ENCODE data around the gene TMEM200B. TPM values are rescaled to one million over a fixed set of nuclear protein-coding genes. Genes with fewer than 3 reads are reported as not detected.
"Not testable (repeated sequence)": the region's sequence is repeated elsewhere in the genome, so short reads cannot be mapped to it uniquely, and the experiment has no call there.

Gene TMEM200B
- polyA plus RNA-seq, 4 donors = 0.81 to 4.9 (median 3.9) TPM; not detected in 1

- peaks cover 0 to 14% (median 0%) of the 10 kb centered on the region in 3 donors for H3K27me3 ChIP-seq (ENCODE audit: control insufficient read depth in 3 of 3, insufficient read depth in 3 of 3, low read length in 3 of 3)
- 95 to 98% (median 96%) methylated on average over 22 to 29 of the region's 29 CpGs for WGBS, 3 donors
- H3K9me3 ChIP-seq (ENCODE audit: control insufficient read depth in 2 of 2, insufficient read depth in 1 of 2, low read depth in 1 of 2, low read length in 1 of 2); FAIRE-seq; H3K4me1 ChIP-seq (ENCODE audit: control insufficient read depth in 3 of 3, insufficient read depth in 2 of 3, low read depth in 1 of 3, low read length in 2 of 3); DNase-seq; H3K4me3 ChIP-seq (ENCODE audit: low read depth in 1 of 3, low read length in 3 of 3); H3K36me3 ChIP-seq (ENCODE audit: control insufficient read depth in 3 of 3, insufficient read depth in 2 of 3, low read depth in 1 of 3, low read length in 3 of 3); H3K27ac ChIP-seq (ENCODE audit: low read depth in 1 of 3, low read length in 2 of 3): not testable (repeated sequence)
These were observed 7.4 kb upstream of the TMEM200B start for GRCh38 chr1:29131056-29131455.

DNA sequence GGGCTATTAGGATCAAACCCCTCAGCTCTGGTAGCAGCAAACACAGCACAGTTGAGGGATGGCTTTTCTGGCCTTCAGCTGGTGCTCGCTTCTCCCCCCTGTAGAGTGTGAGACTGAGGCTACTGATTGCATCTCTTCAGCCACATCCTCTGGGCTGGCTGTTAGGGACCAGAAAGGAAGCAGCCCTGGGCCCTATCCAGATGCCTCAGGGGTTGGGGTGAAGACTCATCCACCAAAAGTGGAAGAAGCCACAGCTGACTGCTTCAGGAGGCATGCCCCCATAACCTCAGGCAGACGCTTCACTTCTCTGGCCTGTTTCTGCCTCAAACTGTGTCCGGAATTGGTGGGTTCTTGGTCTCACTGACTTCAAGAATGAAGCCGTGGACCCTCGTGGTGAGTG lies 6.2 kb upstream of the TMEM200B start:
- Histone ChIP-seq H3K9me3 (ENCODE audit: control insufficient read depth in 2 of 2, insufficient read depth in 1 of 2, low read depth in 1 of 2, low read length in 1 of 2) (no peaks in the 10 kb centered on the region), H3K36me3 (ENCODE audit: control insufficient read depth in 3 of 3, insufficient read depth in 2 of 3, low read depth in 1 of 3, low read length in 3 of 3) (no peaks in the 10 kb centered on the region), H3K4me1 (ENCODE audit: control insufficient read depth in 3 of 3, insufficient read depth in 2 of 3, low read depth in 1 of 3, low read length in 2 of 3) (peaks cover 0 to 7% (median 0%) of the 10 kb centered on the region in 3 donors), H3K27ac (ENCODE audit: low read depth in 1 of 3, low read length in 2 of 3) (no peak overlapping the region), H3K27me3 (ENCODE audit: control insufficient read depth in 3 of 3, insufficient read depth in 3 of 3, low read length in 3 of 3) (peaks cover 0 to 24% (median 3%) of the 10 kb centered on the region in 3 donors), H3K4me3 (ENCODE audit: low read depth in 1 of 3, low read length in 3 of 3) (no peak overlapping the region)
- 85 to 90% (median 87%) methylated on average over 5 of the region's 5 CpGs for WGBS, 3 donors
- DNase-seq (no peak), FAIRE-seq (no peak)

DNA sequence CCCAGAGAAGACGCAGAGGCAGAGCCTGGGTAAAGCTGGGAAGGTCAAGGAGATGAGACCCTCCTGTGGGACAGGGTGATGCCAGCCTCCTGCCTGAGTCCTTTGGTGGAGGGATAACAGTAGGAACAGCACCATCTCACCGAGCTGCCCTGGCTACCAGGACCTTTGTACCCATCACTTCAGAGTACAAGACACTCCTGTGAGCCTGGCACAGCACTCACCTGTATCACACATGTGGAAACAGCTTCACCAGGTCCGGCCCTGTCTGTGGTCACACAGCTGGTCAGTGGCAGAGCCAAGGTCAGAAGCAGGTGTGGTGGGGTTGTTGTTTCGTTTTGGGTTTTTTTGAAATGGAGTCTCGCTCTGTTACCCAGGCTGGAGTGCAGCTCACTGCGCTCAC lies 5.0 kb upstream of the TMEM200B start:
- FAIRE-seq (no peak), DNase-seq (peak in 1 of 2 donors; percentile 65)
- no peak overlapping the region for H3K4me3 ChIP-seq (ENCODE audit: low read depth in 1 of 3, low read length in 3 of 3)
- WGBS, 3 donors = 50 to 73% (median 67%) methylated on average over 6 of the region's 6 CpGs
- H3K27me3 ChIP-seq (ENCODE audit: control insufficient read depth in 3 of 3, insufficient read depth in 3 of 3, low read length in 3 of 3) = peaks cover 5 to 27% (median 6%) of the 10 kb centered on the region in 3 donors
- H3K36me3 ChIP-seq (ENCODE audit: control insufficient read depth in 3 of 3, insufficient read depth in 2 of 3, low read depth in 1 of 3, low read length in 3 of 3) = no peaks in the 10 kb centered on the region
- peaks cover 0 to 7% (median 0%) of the 10 kb centered on the region in 3 donors for H3K4me1 ChIP-seq (ENCODE audit: control insufficient read depth in 3 of 3, insufficient read depth in 2 of 3, low read depth in 1 of 3, low read length in 2 of 3)
- no peaks in the 10 kb centered on the region for H3K9me3 ChIP-seq (ENCODE audit: control insufficient read depth in 2 of 2, insufficient read depth in 1 of 2, low read depth in 1 of 2, low read length in 1 of 2)
- no peak overlapping the region for H3K27ac ChIP-seq (ENCODE audit: low read depth in 1 of 3, low read length in 2 of 3)

DNA sequence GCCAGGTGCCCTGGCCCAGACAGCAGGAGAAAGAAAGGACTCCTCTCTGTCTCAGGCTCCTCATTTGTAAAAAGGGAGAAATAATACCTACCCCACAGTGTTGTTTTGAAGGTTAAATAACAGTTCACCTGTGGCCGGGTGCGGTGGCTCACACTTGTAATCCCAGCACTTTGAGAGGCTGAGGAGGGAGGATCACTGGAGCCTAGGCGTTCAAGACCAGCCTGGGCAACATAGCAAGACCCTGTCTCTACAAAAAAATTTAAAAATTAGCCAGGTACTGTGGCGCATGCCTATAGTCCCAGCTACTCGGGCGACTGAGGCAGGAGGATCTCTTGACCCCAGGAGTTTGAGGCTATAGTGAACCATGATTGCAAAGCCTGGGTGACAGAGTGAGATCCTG lies 2.5 kb upstream of the TMEM200B start:
- Histone ChIP-seq H3K27me3 (ENCODE audit: control insufficient read depth in 3 of 3, insufficient read depth in 3 of 3, low read length in 3 of 3) (peaks cover 9 to 48% (median 11%) of the 10 kb centered on the region in 3 donors), H3K4me3 (ENCODE audit: low read depth in 1 of 3, low read length in 3 of 3) (no peak overlapping the region), H3K4me1 (ENCODE audit: control insufficient read depth in 3 of 3, insufficient read depth in 2 of 3, low read depth in 1 of 3, low read length in 2 of 3) (peaks cover 2 to 16% (median 4%) of the 10 kb centered on the region in 3 donors), H3K36me3 (ENCODE audit: control insufficient read depth in 3 of 3, insufficient read depth in 2 of 3, low read depth in 1 of 3, low read length in 3 of 3) (no peaks in the 10 kb centered on the region), H3K9me3 (ENCODE audit: control insufficient read depth in 2 of 2, insufficient read depth in 1 of 2, low read depth in 1 of 2, low read length in 1 of 2) (no peaks in the 10 kb centered on the region), H3K27ac (ENCODE audit: low read depth in 1 of 3, low read length in 2 of 3) (no peak overlapping the region)
- FAIRE-seq (no peak), DNase-seq (no peak)
- WGBS, 3 donors = 96 to 98% (median 97%) methylated on average over 6 of the region's 6 CpGs

GRCh38 chr1:29125788-29126187 lies 2.1 kb upstream of the TMEM200B start:
- peaks cover 2 to 16% (median 4%) of the 10 kb centered on the region in 3 donors for H3K4me1 ChIP-seq (ENCODE audit: control insufficient read depth in 3 of 3, insufficient read depth in 2 of 3, low read depth in 1 of 3, low read length in 2 of 3)
- WGBS, 3 donors = 86 to 93% (median 89%) methylated on average over 6 of the region's 6 CpGs
- H3K27ac ChIP-seq (ENCODE audit: low read depth in 1 of 3, low read length in 2 of 3) = no peak overlapping the region
- DNase-seq = no peak
- H3K27me3 ChIP-seq (ENCODE audit: control insufficient read depth in 3 of 3, insufficient read depth in 3 of 3, low read length in 3 of 3) = peaks cover 9 to 52% (median 11%) of the 10 kb centered on the region in 3 donors
- peaks cover 0 to 3% (median 0%) of the 10 kb centered on the region in 3 donors for H3K36me3 ChIP-seq (ENCODE audit: control insufficient read depth in 3 of 3, insufficient read depth in 2 of 3, low read depth in 1 of 3, low read length in 3 of 3)
- FAIRE-seq = no peak
- no peak overlapping the region for H3K4me3 ChIP-seq (ENCODE audit: low read depth in 1 of 3, low read length in 3 of 3)
- H3K9me3 ChIP-seq (ENCODE audit: control insufficient read depth in 2 of 2, insufficient read depth in 1 of 2, low read depth in 1 of 2, low read length in 1 of 2) = no peaks in the 10 kb centered on the region

- Histone ChIP-seq H3K4me1 (ENCODE audit: control insufficient read depth in 3 of 3, insufficient read depth in 2 of 3, low read depth in 1 of 3, low read length in 2 of 3) (peaks cover 2 to 16% (median 4%) of the 10 kb centered on the region in 3 donors), H3K27me3 (ENCODE audit: control insufficient read depth in 3 of 3, insufficient read depth in 3 of 3, low read length in 3 of 3) (peaks cover 9 to 54% (median 11%) of the 10 kb centered on the region in 3 donors)
- FAIRE-seq = no peak
These were observed 1.5 kb upstream of the TMEM200B start for GRCh38 chr1:29125237-29125641.

DNA sequence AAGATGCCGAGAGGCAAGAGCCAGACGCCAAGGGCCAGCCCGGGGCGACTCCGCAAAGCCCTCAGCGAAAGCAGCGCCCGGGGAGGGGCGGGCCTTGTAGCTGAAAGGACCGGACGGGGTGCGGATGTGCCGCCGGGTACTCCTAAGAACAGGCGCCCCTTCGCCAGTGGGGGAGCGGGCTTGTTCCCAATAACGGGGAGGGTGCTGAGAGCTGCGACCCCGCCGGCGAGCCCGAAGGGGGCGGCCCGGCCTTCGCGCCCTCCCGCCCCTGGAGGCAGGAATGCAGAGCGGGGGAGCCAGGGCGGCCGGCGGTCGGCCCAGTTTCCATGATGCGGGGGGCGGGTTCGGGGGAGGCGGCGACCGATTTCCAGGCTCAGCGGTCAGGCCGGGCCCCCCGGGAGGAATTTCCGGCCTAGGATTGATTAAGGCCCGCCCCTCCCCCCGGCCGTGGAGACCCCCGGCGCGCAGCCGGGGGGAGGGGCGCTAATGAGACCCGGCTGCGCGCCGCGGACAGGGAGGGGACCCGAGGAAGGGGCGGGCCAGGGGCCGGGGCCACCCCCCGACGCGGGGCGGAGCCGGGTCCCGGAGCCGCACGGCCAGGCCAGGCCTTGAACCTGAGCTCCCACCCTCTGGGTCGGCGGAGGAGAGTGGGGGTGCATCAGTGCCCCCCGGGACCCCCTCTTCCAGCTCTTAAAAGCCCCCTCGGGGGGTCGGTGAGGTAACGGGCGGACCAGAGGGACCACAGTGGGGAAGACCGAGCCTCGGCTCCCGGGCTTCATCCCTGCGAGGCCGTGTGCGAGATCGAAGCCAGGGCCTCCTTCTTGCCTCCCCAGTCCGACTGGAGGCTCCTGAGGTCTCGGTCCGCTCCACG lies 898 bp upstream of the TMEM200B start:
- peaks cover 0 to 8% (median 0%) of the 10 kb centered on the region in 3 donors for H3K36me3 ChIP-seq (ENCODE audit: control insufficient read depth in 3 of 3, insufficient read depth in 2 of 3, low read depth in 1 of 3, low read length in 3 of 3)
- peak overlapping the region; percentile 27 to 71 (median 62) for H3K4me3 ChIP-seq (ENCODE audit: low read depth in 1 of 3, low read length in 3 of 3)
- DNase-seq (peak in 1 of 2 donors; percentile 90), FAIRE-seq (no peak)
- H3K4me1 ChIP-seq (ENCODE audit: control insufficient read depth in 3 of 3, insufficient read depth in 2 of 3, low read depth in 1 of 3, low read length in 2 of 3) = peaks cover 2 to 16% (median 4%) of the 10 kb centered on the region in 3 donors
- H3K27ac ChIP-seq (ENCODE audit: low read depth in 1 of 3, low read length in 2 of 3) = peak overlapping the region; percentile 38 to 94 (median 89)
- H3K27me3 ChIP-seq (ENCODE audit: control insufficient read depth in 3 of 3, insufficient read depth in 3 of 3, low read length in 3 of 3) = peaks cover 9 to 54% (median 11%) of the 10 kb centered on the region in 3 donors
- no peaks in the 10 kb centered on the region for H3K9me3 ChIP-seq (ENCODE audit: control insufficient read depth in 2 of 2, insufficient read depth in 1 of 2, low read depth in 1 of 2, low read length in 1 of 2)
- 3 to 10% (median 7%) methylated on average over 59 to 85 of the region's 85 CpGs for WGBS, 3 donors

More at GRCh38 chr1:29125237-29125641, 1.5 kb upstream of the TMEM200B start:
- H3K27ac ChIP-seq (ENCODE audit: low read depth in 1 of 3, low read length in 2 of 3) = peak overlapping the region in 2 of 3 donors; percentile 63 to 82
- 56 to 85% (median 83%) methylated on average over 14 of the region's 14 CpGs for whole genome bisulfite sequencing, 3 donors
- H3K4me3 ChIP-seq (ENCODE audit: low read depth in 1 of 3, low read length in 3 of 3) = peak overlapping the region in 1 of 3 donors; percentile 71
- no peak for DNase-seq
- H3K36me3 ChIP-seq (ENCODE audit: control insufficient read depth in 3 of 3, insufficient read depth in 2 of 3, low read depth in 1 of 3, low read length in 3 of 3) = peaks cover 0 to 8% (median 0%) of the 10 kb centered on the region in 3 donors
- no peaks in the 10 kb centered on the region for H3K9me3 ChIP-seq (ENCODE audit: control insufficient read depth in 2 of 2, insufficient read depth in 1 of 2, low read depth in 1 of 2, low read length in 1 of 2)

DNA sequence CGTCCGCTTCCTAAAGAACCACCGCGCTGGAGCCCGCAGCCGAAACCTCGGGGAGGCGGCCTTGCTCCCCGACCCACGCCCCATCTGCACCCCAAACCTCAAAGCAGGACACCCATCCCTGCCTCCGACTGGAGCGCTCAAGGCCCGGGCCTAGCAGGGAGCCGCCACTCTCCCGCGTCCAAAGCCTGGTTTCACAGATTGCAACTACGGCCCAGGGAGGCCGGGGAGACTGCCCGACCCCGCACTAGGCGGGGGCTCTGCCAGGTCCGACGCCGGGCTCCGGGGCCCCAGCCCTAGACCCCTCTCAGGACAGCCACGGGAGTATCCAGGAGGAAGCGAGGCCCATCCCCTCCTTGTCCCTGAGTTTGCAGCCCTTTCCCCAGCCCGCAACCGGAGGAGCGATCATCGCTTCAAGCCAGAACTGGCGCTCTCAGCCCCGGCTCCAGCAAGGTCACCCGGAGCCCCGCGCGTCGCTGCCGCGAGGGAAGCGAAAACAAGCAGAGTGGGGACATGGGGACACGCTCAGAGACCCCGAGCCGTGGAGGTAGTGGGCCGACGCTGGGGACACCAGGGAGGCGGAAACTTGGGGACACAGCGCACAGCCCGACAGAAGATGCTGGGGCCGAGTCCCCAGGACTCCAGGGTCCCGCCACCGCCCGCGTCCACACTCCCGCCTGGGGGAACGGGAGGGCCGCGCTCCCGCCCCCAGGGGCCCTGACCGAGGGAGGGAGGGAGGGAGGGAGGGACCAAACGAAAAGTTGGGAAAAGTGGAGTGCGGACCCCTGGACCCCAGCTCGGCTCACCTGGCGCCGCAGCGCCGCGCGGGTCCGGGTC lies 433 bp downstream of the TMEM200B start:
- Histone ChIP-seq H3K4me3 (ENCODE audit: low read depth in 1 of 3, low read length in 3 of 3) (peak overlapping the region; percentile 14 to 71 (median 62)), H3K27me3 (ENCODE audit: control insufficient read depth in 3 of 3, insufficient read depth in 3 of 3, low read length in 3 of 3) (peaks cover 9 to 54% (median 11%) of the 10 kb centered on the region in 3 donors), H3K4me1 (ENCODE audit: control insufficient read depth in 3 of 3, insufficient read depth in 2 of 3, low read depth in 1 of 3, low read length in 2 of 3) (peaks cover 2 to 16% (median 4%) of the 10 kb centered on the region in 3 donors), H3K27ac (ENCODE audit: low read depth in 1 of 3, low read length in 2 of 3) (peak overlapping the region in 2 of 3 donors; percentile 57 to 89), H3K36me3 (ENCODE audit: control insufficient read depth in 3 of 3, insufficient read depth in 2 of 3, low read depth in 1 of 3, low read length in 3 of 3) (peaks cover 0 to 16% (median 0%) of the 10 kb centered on the region in 3 donors), H3K9me3 (ENCODE audit: control insufficient read depth in 2 of 2, insufficient read depth in 1 of 2, low read depth in 1 of 2, low read length in 1 of 2) (no peaks in the 10 kb centered on the region)
- 2 to 5% (median 4%) methylated on average over 53 to 70 of the region's 70 CpGs for WGBS, 3 donors
- DNase-seq (peak in 1 of 2 donors; percentile 75), FAIRE-seq (no peak)
